HepG2 (cell line): ENCODE data around the gene ITPR1. TPM values are rescaled to one million over a fixed set of nuclear protein-coding genes. Genes with fewer than 3 reads are reported as not detected.

Source experiments
- ATAC-seq: fragments of 200-7000 bp; cut with Tn5 transposase; 3 replicates; pipeline ENCODE4 v1.9.1; 2020; ENCODE audit warnings: mild to moderate bottlenecking, moderate library complexity
- BruUV-seq: library from RNA; stranded (reverse); fragments of 400-500 nt; replicated peaks from 2 replicates; lab custom pipeline; 2021; lab: Mats Ljungman, UMichigan
- CTCF ChIA-PET: fragments of 300-600 bp; formaldehyde crosslinking; extraction: SDS; loops from one replicate; lab custom pipeline; 2021; ENCODE audit warnings: low total read pairs, inconsistent platforms, low intra/inter-chr PET ratio; lab: Yijun Ruan, JAX
- POLR2A ChIA-PET: fragments of 350-600 bp; sonication (Branson Sonifier 250); formaldehyde crosslinking; loops from one replicate; lab custom pipeline; 2020; ENCODE audit warnings: antibody characterized with exemption, inconsistent platforms; lab: Yijun Ruan, JAX
- DNase-seq: peaks from one replicate; pipeline ENCODE4 v3.0.0-alpha.2; 2015; ENCODE audit warnings: low spot score
- FAIRE-seq: peaks from 3 replicates; lab custom pipeline; 2011; peaks lifted over from hg19 to GRCh38; lab: Jason Lieb, UNC
- H2AFZ ChIP-seq: one replicate; pipeline ENCODE4 v1.6.1; 2011; ENCODE audit warnings: low read length, inconsistent platforms
- H3K27ac ChIP-seq: fragments of 300-600 bp; 3 replicates; pipeline ENCODE4 v1.8.0; 2011; ENCODE audit warnings: mixed run types, mild to moderate bottlenecking, mixed read lengths, low read length, inconsistent platforms; ENCODE audit not compliant: insufficient read depth; ENCODE audit errors: extremely low read length
- H3K27me3 ChIP-seq, 2 experiments: fragments of 200-600 bp in 1 of 2; 2 replicates in 1 of 2; 3 replicates in 1 of 2; pipeline versions ENCODE4 v1.6.0 to v1.8.0; 2011; ENCODE audit warnings: low read length in 2 of 2, mild to moderate bottlenecking in 2 of 2, moderate library complexity in 2 of 2, inconsistent platforms in 1 of 2; ENCODE audit not compliant: insufficient read depth in 2 of 2, control insufficient read depth in 1 of 2
- H3K36me3 ChIP-seq, 2 experiments: fragments of 200-600 bp in 1 of 2; replicated peaks in 1 of 2; 2 replicates in 1 of 2; 3 replicates in 1 of 2; pipeline versions ENCODE4 v1.5.1 to v1.8.0; 2011; ENCODE audit warnings: low read length in 2 of 2, inconsistent platforms in 1 of 2; ENCODE audit not compliant: insufficient read depth in 2 of 2, control insufficient read depth in 1 of 2
- H3K4me1 ChIP-seq: 2 replicates; pipeline ENCODE4 v1.5.1; 2012; ENCODE audit warnings: low read length, inconsistent platforms; ENCODE audit not compliant: insufficient read depth
- H3K4me2 ChIP-seq: 2 replicates; pipeline ENCODE4 v1.6.0; 2011; ENCODE audit warnings: low read depth, low read length, inconsistent platforms
- H3K4me3 ChIP-seq, 3 experiments: fragments of 200-600 bp in 1 of 3; sonication (generic), shearing (Covaris generic) in 1 of 3; replicated peaks in 1 of 3; 2 replicates each; pipeline ENCODE4 v1.5.1; 2011 to 2016; ENCODE audit warnings: low read length in 3 of 3, inconsistent platforms in 2 of 3, low read depth in 2 of 3, mild to moderate bottlenecking in 2 of 3, control low read depth in 1 of 3, mixed read lengths in 1 of 3; ENCODE audit not compliant: insufficient read depth in 1 of 3
- H3K79me2 ChIP-seq: one replicate; pipeline ENCODE4 v1.6.1; 2011; ENCODE audit warnings: low read length, inconsistent platforms; ENCODE audit not compliant: insufficient read depth
- H3K9ac ChIP-seq: 2 replicates; pipeline ENCODE4 v1.6.0; 2011; ENCODE audit warnings: mild to moderate bottlenecking, low read depth, low read length, inconsistent platforms; ENCODE audit not compliant: insufficient read depth
- H3K9me3 ChIP-seq: 2 replicates; pipeline ENCODE4 v1.5.1; 2012; ENCODE audit warnings: mild to moderate bottlenecking, low read length
- H4K20me1 ChIP-seq: 2 replicates; pipeline ENCODE4 v1.6.0; 2011; ENCODE audit warnings: inconsistent platforms, mild to moderate bottlenecking, low read length, moderate library complexity; ENCODE audit not compliant: insufficient read depth
- AGO1 ChIP-seq: fragments of 200-400 bp; formaldehyde crosslinking; IDR thresholded peaks from 2 replicates; pipeline ENCODE4 v1.6.1; 2017; ENCODE audit warnings: mild to moderate bottlenecking, low read depth, low read length, moderate library complexity; ENCODE audit not compliant: poor library complexity, severe bottlenecking
- CCAR2 ChIP-seq: fragments of 200-400 bp; formaldehyde crosslinking; optimal IDR thresholded peaks from 2 replicates; pipeline ENCODE3; 2018; ENCODE audit warnings: low read depth, mild to moderate bottlenecking, low read length, moderate library complexity
- CHD4 ChIP-seq: fragments of 200-600 bp; sonication (generic); IDR thresholded peaks from 2 replicates; pipeline ENCODE4 v1.7.0; 2017; ENCODE audit warnings: mild to moderate bottlenecking, low read length, borderline replicate concordance
- GTF2F1 ChIP-seq: fragments of 150-350 bp; IDR thresholded peaks from 2 replicates; pipeline ENCODE4 v1.6.1; 2014; ENCODE audit warnings: low read length
- KDM3A ChIP-seq: IDR thresholded peaks from 2 replicates; pipeline ENCODE4 v1.6.1; 2018; ENCODE audit warnings: low read depth, missing compliant biosample characterization
- NFKBIZ ChIP-seq: IDR thresholded peaks from 2 replicates; pipeline ENCODE4 v1.6.1; 2018; ENCODE audit warnings: missing genetic modification reagents, missing compliant biosample characterization
- NFRKB ChIP-seq: fragments of 450-650 bp; IDR thresholded peaks from 2 replicates; pipeline ENCODE4 v1.6.1; 2017
- POGZ ChIP-seq: sonication (generic); formaldehyde crosslinking; IDR thresholded peaks from 2 replicates; pipeline ENCODE4 v1.4.0; 2020; ENCODE audit warnings: mild to moderate bottlenecking, missing genetic modification reagents
- TAF15 ChIP-seq: fragments of 200-400 bp; formaldehyde crosslinking; IDR thresholded peaks from one replicate; pipeline ENCODE4 v1.6.1; 2018; ENCODE audit warnings: mild to moderate bottlenecking, low read depth, low read length; ENCODE audit not compliant: poor library complexity, severe bottlenecking
- ZNF329 ChIP-seq: sonication (generic); formaldehyde crosslinking; IDR thresholded peaks from 2 replicates; pipeline ENCODE4 v1.9.0; 2021; ENCODE audit warnings: low read depth, mild to moderate bottlenecking, missing genetic modification reagents
- ZNF616 ChIP-seq: sonication (generic); formaldehyde crosslinking; IDR thresholded peaks from 2 replicates; pipeline ENCODE4 v1.5.0; 2020; ENCODE audit warnings: low read depth, mild to moderate bottlenecking, missing genetic modification reagents
- WGBS: methylation state at CpG from one replicate; pipeline ENCODE4 v1.1.6; 2017; ENCODE audit warnings: low lambda C conversion rate; 5-methylcytosine and 5-hydroxymethylcytosine counted together
- in situ Hi-C: cut with HindIII; loops from 2 replicates; pipeline ENCODE4 v1.10.0; 2017; ENCODE audit warnings: low pct_unique_long_range_greater_than_20kb; ENCODE audit not compliant: extremely low pct_ligation_motif_present
- intact Hi-C: fragments of 100-400 bp; cut with micrococcal nuclease; formaldehyde crosslinking; loops from one replicate; pipeline ENCODE4 v1.10.0; 2022; ENCODE audit not compliant: unreplicated experiment
- polyA plus RNA-seq, 8 experiments: library from polyadenylated mRNA; depleted of rRNA in 3 of 8; stranded (reverse) in 7 of 8; unstranded in 1 of 8; fragments of >200 nt; fragmentation: Illumina TruSeq in 4 of 8; extraction: Trizol in 4 of 8; gene quantifications; 2 replicates each; pipeline versions ENCODE4 v1.2.1 to v1.2.3, GENCODE V29; 2011 to 2016; ENCODE audit warnings: low read depth in 4 of 8, missing spikeins in 1 of 8, mixed read lengths in 1 of 8; ENCODE audit not compliant: insufficient read depth in 1 of 8
- total RNA-seq, 5 experiments: library from RNA; depleted of rRNA; stranded (reverse); fragments of >200 nt; fragmentation: Illumina TruSeq; extraction: Trizol; gene quantifications; 2 replicates each; pipeline ENCODE4 v1.2.3, GENCODE V29; 2016; ENCODE audit warnings: low read depth in 1 of 5
- TF ChIP-seq, protein P1 (sequence below): sonication (generic); formaldehyde crosslinking; IDR thresholded peaks from 2 replicates; pipeline ENCODE4 v1.5.0; 2020; ENCODE audit warnings: mild to moderate bottlenecking, missing genetic modification reagents
- TF ChIP-seq, protein P2 (sequence below): sonication (generic); formaldehyde crosslinking; conservative IDR thresholded peaks from 2 replicates; pipeline ENCODE4 v1.4.0; 2020; ENCODE audit warnings: missing genetic modification reagents
- TF ChIP-seq, protein P3 (sequence below): IDR thresholded peaks from 2 replicates; pipeline ENCODE4 v1.6.1; 2016; ENCODE audit warnings: mild to moderate bottlenecking

Gene ITPR1
- total and polyA plus RNA-seq, 2 of the 13 experiments (the other 11 are each of a cell fraction or from before 2014, with no cell fraction given): 10.0 to 11.4 TPM

GRCh38 chr3:4614927-4615326 is 121.8 kb downstream of the ITPR1 start:
- ChIA-PET POLR2A (no interaction called here), CTCF (no interaction called here)
- DNase-seq (no peak), FAIRE-seq (no peak), ATAC-seq (no peak; the same call in 1 of the 3 replicates)
- 89% methylated on average over 3 of the region's 3 CpGs for WGBS
- H4K20me1 ChIP-seq: no peaks in the 10 kb centered on the region
- H3K79me2 ChIP-seq: no peaks in the 10 kb centered on the region
- H3K4me2 ChIP-seq: no peak overlapping the region
- H3K9ac ChIP-seq: no peak overlapping the region
- peaks cover 12% of the 10 kb centered on the region; the same call in 1 of the 2 replicates for H3K4me1 ChIP-seq
- intact Hi-C loops (no loop called here), in situ Hi-C loops (no loop called here)
- BruUV-seq: no TSS peak
- no peaks in the 10 kb centered on the region for H3K9me3 ChIP-seq
- TF ChIP-seq NFKBIZ (CRISPR knock-in tag) (no peak), CHD4 (no peak), POGZ (CRISPR knock-in tag) (no peak), KDM3A (CRISPR knock-in tag) (no peak), ZNF616 (no peak)
- TF ChIP-seq, protein P1, sequence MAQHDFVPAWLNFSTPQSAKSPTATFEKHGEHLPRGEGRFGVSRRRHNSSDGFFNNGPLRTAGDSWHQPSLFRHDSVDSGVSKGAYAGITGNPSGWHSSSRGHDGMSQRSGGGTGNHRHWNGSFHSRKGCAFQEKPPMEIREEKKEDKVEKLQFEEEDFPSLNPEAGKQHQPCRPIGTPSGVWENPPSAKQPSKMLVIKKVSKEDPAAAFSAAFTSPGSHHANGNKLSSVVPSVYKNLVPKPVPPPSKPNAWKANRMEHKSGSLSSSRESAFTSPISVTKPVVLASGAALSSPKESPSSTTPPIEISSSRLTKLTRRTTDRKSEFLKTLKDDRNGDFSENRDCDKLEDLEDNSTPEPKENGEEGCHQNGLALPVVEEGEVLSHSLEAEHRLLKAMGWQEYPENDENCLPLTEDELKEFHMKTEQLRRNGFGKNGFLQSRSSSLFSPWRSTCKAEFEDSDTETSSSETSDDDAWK (CRISPR knock-in tag): no peak
- H2AFZ ChIP-seq: no peak overlapping the region
- H3K27ac ChIP-seq: no peak overlapping the region
- H3K4me3 ChIP-seq: no peak overlapping the region
- no peaks in the 10 kb centered on the region for H3K27me3 ChIP-seq
- H3K36me3 ChIP-seq: no peaks in the 10 kb centered on the region

GRCh38 chr3:4615750-4616149 is 122.6 kb downstream of the ITPR1 start:
- Histone ChIP-seq H2AFZ (no peak overlapping the region), H3K9ac (no peak overlapping the region), H3K36me3 (no peaks in the 10 kb centered on the region), H4K20me1 (no peaks in the 10 kb centered on the region), H3K9me3 (no peaks in the 10 kb centered on the region), H3K4me1 (peaks cover 12% of the 10 kb centered on the region; the same call in 1 of the 2 replicates), H3K79me2 (no peaks in the 10 kb centered on the region), H3K27ac (no peak overlapping the region), H3K4me3 (no peak overlapping the region), H3K27me3 (no peaks in the 10 kb centered on the region), H3K4me2 (no peak overlapping the region)
- DNase-seq (no peak), FAIRE-seq (no peak), ATAC-seq (no peak)
- in situ Hi-C loops (no loop called here), intact Hi-C loops (no loop called here)
- POLR2A ChIA-PET: no interaction called here
- CTCF ChIA-PET: no interaction called here
- no TSS peak for BruUV-seq
- 94% methylated on average over 3 of the region's 3 CpGs for WGBS
- TF ChIP-seq TAF15 (no peak), ZNF329 (no peak), NFRKB (no peak), AGO1 (no peak), CCAR2 (no peak), GTF2F1 (no peak)
- TF ChIP-seq, protein P2, sequence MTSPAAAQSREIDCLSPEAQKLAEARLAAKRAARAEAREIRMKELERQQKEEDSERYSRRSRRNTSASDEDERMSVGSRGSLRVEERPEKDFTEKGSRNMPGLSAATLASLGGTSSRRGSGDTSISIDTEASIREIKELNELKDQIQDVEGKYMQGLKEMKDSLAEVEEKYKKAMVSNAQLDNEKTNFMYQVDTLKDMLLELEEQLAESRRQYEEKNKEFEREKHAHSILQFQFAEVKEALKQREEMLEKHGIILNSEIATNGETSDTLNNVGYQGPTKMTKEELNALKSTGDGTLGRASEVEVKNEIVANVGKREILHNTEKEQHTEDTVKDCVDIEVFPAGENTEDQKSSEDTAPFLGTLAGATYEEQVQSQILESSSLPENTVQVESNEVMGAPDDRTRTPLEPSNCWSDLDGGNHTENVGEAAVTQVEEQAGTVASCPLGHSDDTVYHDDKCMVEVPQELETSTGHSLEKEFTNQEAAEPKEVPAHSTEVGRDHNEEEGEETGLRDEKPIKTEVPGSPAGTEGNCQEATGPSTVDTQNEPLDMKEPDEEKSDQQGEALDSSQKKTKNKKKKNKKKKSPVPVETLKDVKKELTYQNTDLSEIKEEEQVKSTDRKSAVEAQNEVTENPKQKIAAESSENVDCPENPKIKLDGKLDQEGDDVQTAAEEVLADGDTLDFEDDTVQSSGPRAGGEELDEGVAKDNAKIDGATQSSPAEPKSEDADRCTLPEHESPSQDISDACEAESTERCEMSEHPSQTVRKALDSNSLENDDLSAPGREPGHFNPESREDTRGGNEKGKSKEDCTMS (CRISPR knock-in tag): no peak
- TF ChIP-seq, protein P3, sequence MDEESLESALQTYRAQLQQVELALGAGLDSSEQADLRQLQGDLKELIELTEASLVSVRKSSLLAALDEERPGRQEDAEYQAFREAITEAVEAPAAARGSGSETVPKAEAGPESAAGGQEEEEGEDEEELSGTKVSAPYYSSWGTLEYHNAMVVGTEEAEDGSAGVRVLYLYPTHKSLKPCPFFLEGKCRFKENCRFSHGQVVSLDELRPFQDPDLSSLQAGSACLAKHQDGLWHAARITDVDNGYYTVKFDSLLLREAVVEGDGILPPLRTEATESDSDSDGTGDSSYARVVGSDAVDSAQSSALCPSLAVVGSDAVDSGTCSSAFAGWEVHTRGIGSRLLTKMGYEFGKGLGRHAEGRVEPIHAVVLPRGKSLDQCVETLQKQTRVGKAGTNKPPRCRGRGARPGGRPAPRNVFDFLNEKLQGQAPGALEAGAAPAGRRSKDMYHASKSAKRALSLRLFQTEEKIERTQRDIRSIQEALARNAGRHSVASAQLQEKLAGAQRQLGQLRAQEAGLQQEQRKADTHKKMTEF: no peak
